Activated T-helper 2 cell treated with anti-CD3 and anti-CD28 coated beads, Interferon-gamma antibody, Interleukin-2, Interleukin-4, amounts not matched to agents 10 μg/mL and 5 μg/mL and 100 μg/mL, durations not matched to agents 14 hours and 24 hours and 36 hours (primary cell): ENCODE data around the gene UGGT2. TPM values are rescaled to one million over a fixed set of nuclear protein-coding genes. Genes with fewer than 3 reads are reported as not detected.
"Not testable (repeated sequence)": the region's sequence is repeated elsewhere in the genome, so short reads cannot be mapped to it uniquely, and the experiment has no call there.

Experiments used
- DNase-seq: peaks from one replicate; pipeline ENCODE4 v3.0.0; 2021; ENCODE audit warnings: low spot score
- H3K27ac Mint-ChIP-seq: one replicate; pipeline ENCODE4 v1.8.0; 2021; ENCODE audit warnings: mixed read lengths
- H3K27me3 Mint-ChIP-seq: one replicate; pipeline ENCODE4 v1.8.0; 2021; ENCODE audit warnings: low read depth, mixed read lengths
- H3K36me3 Mint-ChIP-seq: one replicate; pipeline ENCODE4 v1.8.0; 2021; ENCODE audit warnings: low read depth, mixed read lengths
- H3K4me1 Mint-ChIP-seq: one replicate; pipeline ENCODE4 v1.8.0; 2021; ENCODE audit warnings: low read depth, mixed read lengths
- H3K4me3 Mint-ChIP-seq: one replicate; pipeline ENCODE4 v1.8.0; 2021; ENCODE audit warnings: low read depth, mild to moderate bottlenecking, moderate library complexity, mixed read lengths
- H3K9me3 Mint-ChIP-seq: one replicate; pipeline ENCODE4 v1.8.0; 2021; ENCODE audit warnings: mixed read lengths
- intact Hi-C: fragments of 100-400 bp; cut with micrococcal nuclease; formaldehyde crosslinking; loops from one replicate; pipeline ENCODE4 v1.15.1; 2023
- total RNA-seq: library from RNA; stranded (reverse); gene quantifications from 2 replicates; pipeline ENCODE4 v1.2.3, GENCODE V29; 2022

UGGT2 gene
- total RNA-seq, 1 donor from 2014 or later, result 1.0 TPM

DNA sequence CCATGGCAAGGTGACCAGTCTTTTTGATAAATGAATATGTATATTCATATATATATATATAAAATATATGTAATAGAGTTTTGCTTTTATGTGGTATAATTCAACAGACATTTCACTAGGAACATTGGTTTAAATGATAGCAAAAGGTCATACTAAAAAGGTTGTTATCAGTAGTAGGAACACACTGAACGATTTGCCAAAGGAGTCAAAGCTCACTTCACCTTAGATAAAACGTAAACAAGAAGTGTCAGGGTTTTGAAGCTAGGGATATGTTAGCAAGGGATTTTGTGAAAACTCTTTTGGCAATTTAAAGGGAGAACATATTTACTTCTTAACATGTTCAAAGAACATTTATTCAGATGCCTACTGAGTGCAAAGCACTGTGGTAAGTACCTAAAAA lies 28.7 kb upstream of the UGGT2 start:
- Mint-ChIP-seq H3K36me3 (no peaks in the 10 kb centered on the region), H3K4me3 (no peak overlapping the region), H3K27me3 (peaks cover 6% of the 10 kb centered on the region), H3K27ac (no peak overlapping the region), H3K9me3 (no peaks in the 10 kb centered on the region), H3K4me1 (no peaks in the 10 kb centered on the region)
- intact Hi-C loops, result no loop called here
- DNase-seq, result no peak

GRCh38 chr13:96080676-96081075 lies 27.5 kb upstream of the UGGT2 start:
- intact Hi-C loops, result no loop called here
- no peaks in the 10 kb centered on the region for H3K27me3 Mint-ChIP-seq
- H3K27ac Mint-ChIP-seq, result no peak overlapping the region
- no peak overlapping the region for H3K4me3 Mint-ChIP-seq
- H3K9me3 Mint-ChIP-seq, result no peaks in the 10 kb centered on the region
- DNase-seq, result no peak
- H3K4me1 Mint-ChIP-seq, result no peaks in the 10 kb centered on the region
- no peaks in the 10 kb centered on the region for H3K36me3 Mint-ChIP-seq

GRCh38 chr13:96075953-96076543 lies 22.8 kb upstream of the UGGT2 start:
- DNase-seq, result no peak
- intact Hi-C loops, result no loop called here
- Mint-ChIP-seq H3K36me3 (no peaks in the 10 kb centered on the region), H3K4me3 (no peak overlapping the region), H3K27ac (no peak overlapping the region), H3K9me3 (no peaks in the 10 kb centered on the region), H3K27me3 (no peaks in the 10 kb centered on the region), H3K4me1 (no peaks in the 10 kb centered on the region)

GRCh38 chr13:96072392-96072791 lies 19.2 kb upstream of the UGGT2 start:
- Mint-ChIP-seq H3K9me3 (no peaks in the 10 kb centered on the region), H3K4me3 (no peak overlapping the region), H3K36me3 (no peaks in the 10 kb centered on the region), H3K27ac (no peak overlapping the region), H3K27me3 (no peaks in the 10 kb centered on the region), H3K4me1 (no peaks in the 10 kb centered on the region)
- intact Hi-C loops, result no loop called here
- no peak for DNase-seq

DNA sequence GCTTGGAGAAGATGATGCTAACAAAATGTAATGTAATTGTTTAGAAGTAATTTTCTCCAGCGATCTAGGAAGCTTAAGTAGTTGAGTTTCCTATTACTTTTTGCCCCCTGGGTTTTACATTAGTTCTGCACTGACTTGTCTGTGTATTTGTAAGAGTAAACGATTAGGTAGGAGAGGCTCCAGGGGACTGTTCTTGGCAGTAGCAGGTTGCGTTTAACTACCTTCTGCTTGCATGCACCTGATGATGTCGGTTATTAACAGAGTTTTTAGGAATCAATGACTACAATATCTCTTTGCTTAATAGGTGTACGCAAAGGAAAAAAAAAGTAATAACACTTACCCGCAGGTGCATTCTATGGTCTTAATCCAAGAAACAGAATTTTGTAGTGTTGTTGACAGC lies 18.3 kb upstream of the UGGT2 start:
- Mint-ChIP-seq H3K27ac (no peak overlapping the region), H3K36me3 (no peaks in the 10 kb centered on the region), H3K9me3 (no peaks in the 10 kb centered on the region), H3K27me3 (no peaks in the 10 kb centered on the region), H3K4me1 (no peaks in the 10 kb centered on the region), H3K4me3 (no peak overlapping the region)
- intact Hi-C loops, result no loop called here
- DNase-seq, result no peak

DNA sequence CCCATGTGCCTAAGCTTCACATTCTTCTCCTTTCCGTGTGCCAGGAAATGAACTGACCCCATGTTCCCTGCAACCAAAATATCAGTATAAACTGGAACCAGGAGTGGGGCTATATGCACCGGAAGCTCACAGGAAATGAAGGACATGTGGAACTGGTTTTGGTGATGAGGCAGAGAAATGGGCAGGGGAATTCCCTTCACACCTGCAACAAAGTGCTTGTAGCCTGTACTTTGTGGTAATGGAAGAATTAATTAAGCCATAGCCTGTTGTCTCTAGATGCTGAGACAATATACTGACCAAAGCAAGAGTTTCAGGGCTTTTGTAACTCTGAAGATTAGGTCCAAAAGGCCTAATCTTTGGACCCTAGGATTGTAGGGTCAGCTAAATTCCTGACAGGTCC lies 15.5 kb upstream of the UGGT2 start:
- Mint-ChIP-seq H3K36me3 (no peaks in the 10 kb centered on the region), H3K27ac (no peak overlapping the region), H3K9me3 (no peaks in the 10 kb centered on the region), H3K4me3 (no peak overlapping the region), H3K4me1 (no peaks in the 10 kb centered on the region), H3K27me3 (no peaks in the 10 kb centered on the region)
- intact Hi-C loops, result no loop called here
- no peak for DNase-seq

- no peaks in the 10 kb centered on the region for H3K9me3 Mint-ChIP-seq
- no peak overlapping the region for H3K27ac Mint-ChIP-seq
- intact Hi-C loops, result no loop called here
- no peaks in the 10 kb centered on the region for H3K27me3 Mint-ChIP-seq
- H3K36me3 Mint-ChIP-seq, result no peaks in the 10 kb centered on the region
- no peak for DNase-seq
- no peak overlapping the region for H3K4me3 Mint-ChIP-seq
- H3K4me1 Mint-ChIP-seq, result no peaks in the 10 kb centered on the region
Measured at GRCh38 chr13:96065849-96066248, 12.6 kb upstream of the UGGT2 start.

- intact Hi-C loops, result no loop called here
Measured at GRCh38 chr13:96052656-96053002, 572 bp downstream of the UGGT2 start.

DNA sequence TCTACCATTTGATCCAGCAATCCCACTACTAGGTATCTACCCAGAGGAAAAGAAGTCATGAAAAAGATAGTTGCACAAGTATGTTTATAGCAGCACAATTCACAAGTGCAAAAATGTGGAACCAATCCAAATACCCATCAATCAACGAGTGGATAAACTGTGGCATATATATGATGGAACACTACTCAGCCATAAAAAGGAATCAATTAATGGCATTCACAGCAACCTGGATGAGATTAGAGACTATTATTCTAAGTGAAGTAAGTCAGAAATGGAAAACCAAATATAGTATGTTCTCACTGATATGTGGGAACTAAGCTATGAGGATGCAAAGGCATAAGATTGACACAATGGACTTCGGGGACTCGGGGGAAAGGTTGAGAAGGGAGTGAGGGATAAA lies 1.3 kb downstream of the UGGT2 start:
- H3K9me3 Mint-ChIP-seq, H3K36me3 Mint-ChIP-seq, DNase-seq, intact Hi-C loops, H3K4me3 Mint-ChIP-seq, H3K27ac Mint-ChIP-seq, H3K4me1 Mint-ChIP-seq: not testable (repeated sequence)
- peaks cover 15% of the 10 kb centered on the region for H3K27me3 Mint-ChIP-seq

More at GRCh38 chr13:96052656-96053002, 572 bp downstream of the UGGT2 start:
- no peaks in the 10 kb centered on the region for H3K36me3 Mint-ChIP-seq
- peak overlapping the region; percentile 67 for H3K4me3 Mint-ChIP-seq
- DNase-seq, result no peak
- H3K27me3 Mint-ChIP-seq, result peaks cover 15% of the 10 kb centered on the region
- H3K27ac Mint-ChIP-seq, result no peak overlapping the region
- peaks cover 4% of the 10 kb centered on the region for H3K4me1 Mint-ChIP-seq
- H3K9me3 Mint-ChIP-seq, result no peaks in the 10 kb centered on the region

GRCh38 chr13:96051491-96051890 lies 1.7 kb downstream of the UGGT2 start:
- H3K27ac Mint-ChIP-seq, DNase-seq, H3K4me3 Mint-ChIP-seq, H3K4me1 Mint-ChIP-seq, H3K9me3 Mint-ChIP-seq, intact Hi-C loops, H3K36me3 Mint-ChIP-seq: not testable (repeated sequence)
- peaks cover 15% of the 10 kb centered on the region for H3K27me3 Mint-ChIP-seq

- intact Hi-C loops, H3K4me1 Mint-ChIP-seq, DNase-seq, H3K4me3 Mint-ChIP-seq, H3K27ac Mint-ChIP-seq, H3K9me3 Mint-ChIP-seq, H3K36me3 Mint-ChIP-seq: not testable (repeated sequence)
- H3K27me3 Mint-ChIP-seq, result peaks cover 15% of the 10 kb centered on the region
Measured at GRCh38 chr13:96050955-96051354, 2.2 kb downstream of the UGGT2 start.

DNA sequence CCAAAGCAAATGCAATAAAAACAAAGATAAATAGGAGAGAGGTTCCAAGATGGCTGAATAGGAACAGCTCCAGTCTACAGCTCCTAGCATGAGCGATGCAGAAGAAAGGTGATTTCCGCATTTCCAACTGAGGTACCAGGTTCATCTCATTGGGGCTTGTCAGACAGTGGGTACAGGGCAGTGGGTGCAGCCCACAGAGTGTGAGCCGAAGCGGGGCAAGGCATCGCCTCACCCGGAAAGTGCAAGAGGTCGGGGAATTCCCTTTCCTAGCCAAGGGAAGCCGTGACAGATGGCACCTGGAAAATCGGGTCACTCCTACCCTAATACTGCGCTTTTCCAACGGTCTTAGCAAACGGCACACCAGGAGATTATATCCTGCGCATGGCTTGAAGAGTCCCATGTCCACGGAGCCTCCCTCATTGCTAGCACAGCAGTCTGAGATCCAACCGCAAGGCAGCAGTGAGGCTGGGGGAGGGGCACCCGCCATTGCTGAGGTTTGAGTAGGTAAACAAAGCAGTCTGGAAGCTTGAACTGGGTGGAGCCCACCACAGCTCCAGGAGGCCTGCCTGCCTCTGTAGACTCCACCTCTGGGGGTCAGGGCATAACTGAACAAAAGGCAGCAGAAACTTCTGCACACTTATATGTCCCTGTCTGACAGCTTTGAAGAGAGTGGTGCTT lies 6.6 kb downstream of the UGGT2 start:
- intact Hi-C loops, H3K9me3 Mint-ChIP-seq: not testable (repeated sequence)

GRCh38 chr13:96044238-96044637 lies 9.0 kb downstream of the UGGT2 start:
- H3K36me3 Mint-ChIP-seq, result no peaks in the 10 kb centered on the region
- H3K27ac Mint-ChIP-seq, result no peak overlapping the region
- no peak overlapping the region for H3K4me3 Mint-ChIP-seq
- no peaks in the 10 kb centered on the region for H3K4me1 Mint-ChIP-seq
- H3K27me3 Mint-ChIP-seq, result no peaks in the 10 kb centered on the region
- no peak for DNase-seq
- peaks cover 4% of the 10 kb centered on the region for H3K9me3 Mint-ChIP-seq
- intact Hi-C loops, result no loop called here

More for the DNA sequence above, 6.6 kb downstream of the UGGT2 start:
- not testable (repeated sequence) for DNase-seq, H3K4me3 Mint-ChIP-seq, H3K4me1 Mint-ChIP-seq, H3K36me3 Mint-ChIP-seq, H3K27ac Mint-ChIP-seq, H3K27me3 Mint-ChIP-seq
